H1 (cell line): ENCODE data around the gene VHLL. TPM values are rescaled to one million over a fixed set of nuclear protein-coding genes. Genes with fewer than 3 reads are reported as not detected.

ENCODE experiments used
- BCL11A ChIP-seq, 2 experiments: IDR thresholded peaks; one replicate each; pipeline ENCODE4 v1.6.1; 2011; ENCODE audit warnings: low read depth in 2 of 2, low read length in 2 of 2, mild to moderate bottlenecking in 2 of 2
- CBX5 ChIP-seq: fragments of 300-800, 300-1000 bp; sonication (generic); IDR thresholded peaks from 2 replicates; pipeline ENCODE4 v1.7.1; 2016; ENCODE audit warnings: antibody characterized with exemption, low read length, low read depth
- CBX8 ChIP-seq: fragments of 300-800, 300-1000 bp; sonication (generic); IDR thresholded peaks from 2 replicates; pipeline ENCODE4 v1.7.1; 2016; ENCODE audit warnings: low read depth, low read length, borderline replicate concordance
- CHD7 ChIP-seq: fragments of 300-600 bp; sonication (generic); IDR thresholded peaks from 2 replicates; pipeline ENCODE4 v1.7.1; 2012; ENCODE audit warnings: low read length, moderate library complexity, mild to moderate bottlenecking, inconsistent platforms; ENCODE audit not compliant: insufficient replicate concordance
- EZH2 ChIP-seq: fragments of 200-600 bp; sonication (generic); IDR thresholded peaks from 2 replicates; pipeline ENCODE4 v1.7.1; 2012; ENCODE audit warnings: low read depth, mild to moderate bottlenecking, moderate library complexity, low read length, inconsistent platforms; ENCODE audit not compliant: severe bottlenecking
- FOSL1 ChIP-seq: IDR thresholded peaks from 2 replicates; pipeline ENCODE4 v1.6.1; 2011; ENCODE audit warnings: mild to moderate bottlenecking, low read depth, low read length, moderate library complexity; ENCODE audit not compliant: insufficient read depth
- KDM1A ChIP-seq: fragments of 200-600, 300-600 bp; sonication (generic); IDR thresholded peaks from 2 replicates; pipeline ENCODE4 v1.7.1; 2016; ENCODE audit warnings: mild to moderate bottlenecking, low read length, borderline replicate concordance
- RBBP5 ChIP-seq: IDR thresholded peaks from 2 replicates; pipeline ENCODE4 v1.7.1; 2012; ENCODE audit warnings: low read depth, mild to moderate bottlenecking, inconsistent platforms, low read length, moderate library complexity, borderline replicate concordance
- SIX5 ChIP-seq: IDR thresholded peaks from 2 replicates; pipeline ENCODE4 v1.6.1; 2011; ENCODE audit warnings: mild to moderate bottlenecking, low read depth, low read length
- polyA plus RNA-seq, 7 experiments: library from polyadenylated mRNA; depleted of rRNA in 3 of 7; stranded (reverse) in 5 of 7; unstranded in 2 of 7; fragments of >200 nt in 5 of 7; fragments of 200-250 nt in 2 of 7; gene quantifications; 1 replicate in 5 of 7; 2 replicates in 1 of 7; 4 replicates in 1 of 7; pipeline versions ENCODE4 v1.2.1 to v1.2.3, GENCODE V29; 2011 to 2013; ENCODE audit warnings: missing spikeins in 2 of 7, mixed read lengths in 2 of 7
- total RNA-seq: library from RNA; stranded (reverse); fragmentation: NEBNext Ultra II Directional; extraction: Animal tissue kit (Norgen Biotek cat#: 25700); gene quantifications from 2 replicates; pipeline ENCODE4 v1.2.1, GENCODE V29; 2021

The VHLL gene
- total and polyA plus RNA-seq, 2 of the 8 experiments (the other 6 are each of a cell fraction or from before 2014, with no cell fraction given): not detected

- TF ChIP-seq CHD7 (no peak), BCL11A (IDR thresholded peaks at IDR 0.05; ENCODE audit: low read depth in 2 of 2, low read length in 2 of 2) (no peak), KDM1A (no peak), CBX5 (no peak), CBX8 (no peak), RBBP5 (0 out of 2 replicates have a peak, but pooled peaks have one; percentile 57), EZH2 (no peak), FOSL1 (no peak), SIX5 (no peak)
These were observed 7.7 kb downstream of the VHLL start (continued) for GRCh38 chr1:156291226-156292061.
